B cell (primary cell): ENCODE results near the gene MBNL1. TPM values are rescaled to one million over a fixed set of nuclear protein-coding genes. Genes with fewer than 3 reads are reported as not detected.

Experiments used
- ATAC-seq: fragments of 200-7000 bp; cut with Tn5 transposase; one replicate; pipeline ENCODE4 v1.10.0; 2021; ENCODE audit warnings: low read depth, mild to moderate bottlenecking, moderate number of reproducible peaks, moderate library complexity
- CTCF ChIA-PET: fragments of 350-600 bp; sonication (Branson Sonifier 250); formaldehyde crosslinking; loops from one replicate; lab custom pipeline; 2021; ENCODE audit warnings: antibody characterized with exemption, inconsistent platforms; lab: Charles Lee
- POLR2A ChIA-PET: fragments of 350-600 bp; sonication (Branson Sonifier 250); formaldehyde crosslinking; loops from one replicate; lab custom pipeline; 2021; ENCODE audit warnings: antibody characterized with exemption; lab: Charles Lee
- DNase-seq: peaks from one replicate; pipeline ENCODE4 v3.0.0; 2013
- H2AFZ ChIP-seq: 2 replicates; pipeline ENCODE4 v1.6.1; 2012; ENCODE audit warnings: mild to moderate bottlenecking, low read depth, low read length; ENCODE audit not compliant: insufficient read depth, poor library complexity, severe bottlenecking
- H3K27ac ChIP-seq, 2 donors: 1 replicate in 1 of 2; 2 replicates in 1 of 2; pipeline ENCODE4 v1.5.1; 2012 to 2013; ENCODE audit warnings: low read length in 2 of 2, mild to moderate bottlenecking in 2 of 2, moderate library complexity in 1 of 2
- H3K27me3 ChIP-seq, 4 experiments: fragments of 200-600 bp in 1 of 4; sonication (generic) in 1 of 4; replicated peaks in 1 of 4; 1 replicate in 2 of 4; 2 replicates in 2 of 4; pipeline versions ENCODE4 v1.6.1 to v1.7.0; 2013 to 2016; ENCODE audit warnings: low read length in 3 of 4, mild to moderate bottlenecking in 2 of 4, mixed read lengths in 1 of 4, moderate library complexity in 1 of 4; ENCODE audit not compliant: insufficient read depth in 4 of 4, control insufficient read depth in 3 of 4; ENCODE audit errors: control extremely low read depth in 1 of 4
- H3K36me3 ChIP-seq, 2 experiments: replicated peaks in 1 of 2; 1 replicate in 1 of 2; 2 replicates in 1 of 2; pipeline versions ENCODE4 v1.6.1 to v1.7.1; 2013; ENCODE audit warnings: low read length in 1 of 2; ENCODE audit not compliant: insufficient read depth in 2 of 2, control insufficient read depth in 1 of 2; ENCODE audit errors: control extremely low read depth in 1 of 2, extremely low read depth in 1 of 2
- H3K4me1 ChIP-seq, 2 donors: fragments of 200-600 bp in 1 of 2; sonication (generic) in 1 of 2; 1 replicate in 1 of 2; 2 replicates in 1 of 2; pipeline versions ENCODE4 v1.5.1 to v1.6.1; 2013 to 2017; ENCODE audit warnings: low read length in 2 of 2; ENCODE audit not compliant: control insufficient read depth in 2 of 2, insufficient read depth in 2 of 2
- H3K4me2 ChIP-seq: replicated peaks from 2 replicates; pipeline ENCODE3; 2012; ENCODE audit warnings: mild to moderate bottlenecking, low read depth, low read length; ENCODE audit not compliant: poor library complexity, severe bottlenecking
- H3K4me3 ChIP-seq, 5 experiments: fragments of 200-600 bp in 1 of 5; sonication (generic) in 1 of 5; 1 replicate in 3 of 5; 2 replicates in 2 of 5; pipeline versions ENCODE4 v1.5.1 to v1.7.0; 2011 to 2016; ENCODE audit warnings: low read length in 4 of 5, mild to moderate bottlenecking in 4 of 5, low read depth in 2 of 5, control low read depth in 1 of 5, moderate library complexity in 1 of 5; ENCODE audit not compliant: insufficient read depth in 1 of 5; ENCODE audit errors: control extremely low read depth in 1 of 5, extremely low read depth in 1 of 5
- H3K79me2 ChIP-seq: fragments of 200-600 bp; sonication (generic); one replicate; pipeline ENCODE4 v1.6.0; 2016; ENCODE audit warnings: low read length; ENCODE audit not compliant: control insufficient read depth, insufficient read depth
- H3K9ac ChIP-seq: fragments of 200-600 bp; sonication (generic); 2 replicates; pipeline ENCODE4 v1.6.1; 2017; ENCODE audit warnings: mild to moderate bottlenecking, low read length, moderate library complexity
- H3K9me3 ChIP-seq, 3 donors: one replicate each; pipeline versions ENCODE4 v1.6.1 to v1.7.1; 2013; ENCODE audit warnings: low read length in 2 of 3; ENCODE audit not compliant: control insufficient read depth in 2 of 3, insufficient read depth in 1 of 3; ENCODE audit errors: control extremely low read depth in 1 of 3
- H4K20me1 ChIP-seq: 2 replicates; pipeline ENCODE4 v1.6.0; 2012; ENCODE audit warnings: mild to moderate bottlenecking, low read length; ENCODE audit not compliant: insufficient read depth, control insufficient read depth, poor library complexity, severe bottlenecking
- H3K27ac Mint-ChIP-seq: one replicate; pipeline ENCODE4 v1.8.0; 2021; ENCODE audit warnings: mixed read lengths
- H3K27me3 Mint-ChIP-seq: one replicate; pipeline ENCODE4 v1.8.0; 2021; ENCODE audit warnings: mixed read lengths
- H3K4me1 Mint-ChIP-seq: one replicate; pipeline ENCODE4 v1.8.0; 2021; ENCODE audit warnings: mixed read lengths
- H3K4me3 Mint-ChIP-seq: one replicate; pipeline ENCODE4 v1.8.0; 2021; ENCODE audit warnings: mixed read lengths
- H3K9me3 Mint-ChIP-seq: one replicate; pipeline ENCODE4 v1.8.0; 2022; ENCODE audit warnings: mixed read lengths; ENCODE audit not compliant: insufficient read depth
- CTCF ChIP-seq: fragments of 200-600 bp; IDR thresholded peaks from one replicate; pipeline ENCODE4 v1.8.0; 2022; ENCODE audit warnings: antibody characterized with exemption, mild to moderate bottlenecking
- EZH2 ChIP-seq: IDR thresholded peaks from 2 replicates; pipeline ENCODE4 v1.6.1; 2012; ENCODE audit warnings: borderline replicate concordance, low read depth, mild to moderate bottlenecking, moderate library complexity, low read length; ENCODE audit not compliant: insufficient read depth, poor library complexity, severe bottlenecking
- WGBS: methylation state at CpG from one replicate; pipeline ENCODE4 v1.1.5; 2013; ENCODE audit warnings: missing lambda C conversion rate; ENCODE audit not compliant: insufficient coverage; 5-methylcytosine and 5-hydroxymethylcytosine counted together
- intact Hi-C: fragments of 100-400 bp; cut with micrococcal nuclease; formaldehyde crosslinking; loops from one replicate; pipeline ENCODE4 v1.10.0; 2022
- polyA plus RNA-seq: library from polyadenylated mRNA; depleted of rRNA; stranded (reverse); fragments of >200 nt; gene quantifications from 2 replicates; pipeline ENCODE4 v1.2.3, GENCODE V29; 2012
- total RNA-seq, 2 donors: library from RNA; stranded (reverse); fragments of 120-200 nt in 1 of 2; gene quantifications; 1 replicate in 1 of 2; 2 replicates in 1 of 2; pipeline versions ENCODE4 v1.2.3 to v1.2.4, GENCODE V29; 2013 to 2022

Gene MBNL1
- total and polyA plus RNA-seq, 2 donors (not counting 1 experiment from before 2014, with no cell fraction given) = 195 to 505 TPM

GRCh38 chr3:152471814-152472671 is 203.3 kb downstream of the MBNL1 start:
- Histone ChIP-seq H3K36me3 (no peaks in the 10 kb centered on the region), H3K79me2 (no peaks in the 10 kb centered on the region), H4K20me1 (no peaks in the 10 kb centered on the region), H3K9ac (peak overlapping the region; percentile 60), H3K9me3 (peaks cover 0 to 5% (median 2%) of the 10 kb centered on the region in 3 donors), H3K4me1 (peaks cover 12 to 14% of the 10 kb centered on the region in 2 donors), H3K27ac (peak overlapping the region; percentile 75 to 83), H3K27me3 (no peaks in the 10 kb centered on the region), H3K4me2 (peak overlapping the region; percentile 70), H2AFZ (peak overlapping the region; percentile 70), H3K4me3 (peak overlapping the region; percentile 32 to 63 (median 54))
- DNase-seq = peak; percentile 86
- Mint-ChIP-seq H3K9me3 (peaks cover 2% of the 10 kb centered on the region), H3K27ac (peak overlapping the region; percentile 84), H3K4me1 (peaks cover 21% of the 10 kb centered on the region), H3K27me3 (no peaks in the 10 kb centered on the region), H3K4me3 (peak overlapping the region; percentile 60)
- POLR2A ChIA-PET = interaction anchor here (0.6 kb wide), 1 partner anchor 1768 kb away, joined by 6 read pairs; the partner anchor contains the start of gene ERICH6
- CTCF ChIA-PET = interaction anchor here (0.8 to 2.8 kb wide), 27 partner anchors 10 to 446 kb away, joined by 3 to 73 read pairs (median 6); no protein-coding TSS in a partner anchor
- no peak for TF ChIP-seq EZH2
- peak; percentile 89 for TF ChIP-seq CTCF
- 0% methylated on average over 6 of the region's 15 CpGs for WGBS
- intact Hi-C loops = loop anchor here (1.0 to 2.0 kb wide), 2 partner anchors 289 to 399 kb away; no protein-coding TSS in a partner anchor
- peak; percentile 82 for ATAC-seq
